GM12891 (cell line): ENCODE data around the gene DYNC2H1.

Source experiments
- DNase-seq: peaks from one replicate; pipeline ENCODE4 v3.0.0; 2011; ENCODE audit warnings: low spot score; ENCODE audit not compliant: insufficient read length
- FAIRE-seq: peaks from 2 replicates; lab custom pipeline; 2011; peaks lifted over from hg19 to GRCh38; lab: Jason Lieb, UNC
- PAX5 ChIP-seq: IDR thresholded peaks from 2 replicates; pipeline ENCODE4 v1.6.1; 2011; ENCODE audit warnings: low read length, moderate library complexity, mild to moderate bottlenecking; ENCODE audit not compliant: insufficient read depth, severe bottlenecking
- POLR2A ChIP-seq: IDR thresholded peaks from 2 replicates; pipeline ENCODE4 v1.6.1; 2011; ENCODE audit warnings: low read depth, low read length, control low read depth
- POLR2AphosphoS5 ChIP-seq: IDR thresholded peaks from 2 replicates; pipeline ENCODE4 v1.6.1; 2011; ENCODE audit warnings: low read depth, low read length, control low read depth
- POU2F2 ChIP-seq: IDR thresholded peaks from 2 replicates; pipeline ENCODE4 v1.6.1; 2011; ENCODE audit warnings: low read depth, mild to moderate bottlenecking, control low read depth, low read length, moderate library complexity
- SPI1 ChIP-seq: IDR thresholded peaks from 2 replicates; pipeline ENCODE4 v1.6.1; 2011; ENCODE audit warnings: low read depth, low read length, control low read depth
- TAF1 ChIP-seq: IDR thresholded peaks from 2 replicates; pipeline ENCODE4 v1.6.1; 2011; ENCODE audit warnings: low read depth, low read length, control low read depth

The DYNC2H1 gene

GRCh38 chr11:103266167-103266831, 157.1 kb downstream of the DYNC2H1 start:
- FAIRE-seq (no peak), DNase-seq (no peak)
- no peak for TF ChIP-seq PAX5
- no peak for TF ChIP-seq SPI1
- TF ChIP-seq POLR2A = no peak
- no peak for TF ChIP-seq TAF1
- no peak for TF ChIP-seq POU2F2
- no peak for TF ChIP-seq POLR2AphosphoS5

- TF ChIP-seq TAF1 (no peak), POU2F2 (no peak), POLR2A (no peak), PAX5 (no peak), SPI1 (no peak), POLR2AphosphoS5 (no peak)
- FAIRE-seq = no peak
- DNase-seq = no peak
Observed at GRCh38 chr11:103272876-103273275, 163.7 kb downstream of the DYNC2H1 start.

DNA sequence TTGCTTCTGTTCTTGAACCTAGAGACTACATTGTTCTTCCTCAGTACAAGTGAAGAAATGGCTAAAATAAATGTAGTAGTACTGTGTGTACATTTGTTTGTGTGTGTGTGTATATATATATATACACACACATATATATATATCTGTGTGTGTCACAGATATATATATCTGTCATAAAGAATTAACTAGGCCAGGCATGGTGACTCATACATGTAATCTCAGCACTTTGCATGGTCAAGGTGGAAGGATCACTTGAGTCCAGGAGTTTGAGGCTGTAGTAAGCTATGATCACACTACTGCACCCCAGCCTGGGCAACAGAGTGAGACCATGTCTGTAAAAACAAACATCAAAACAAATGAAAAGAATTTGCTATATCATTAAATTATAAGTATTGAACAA, 164.8 kb downstream of the DYNC2H1 start:
- TF ChIP-seq PAX5 = no peak
- TF ChIP-seq SPI1 = no peak
- no peak for TF ChIP-seq TAF1
- FAIRE-seq = no peak
- no peak for DNase-seq

GRCh38 chr11:103279821-103280220, 170.6 kb downstream of the DYNC2H1 start:
- FAIRE-seq (no peak), DNase-seq (no peak)
- no peak for TF ChIP-seq POU2F2
- TF ChIP-seq SPI1 = no peak
- TF ChIP-seq PAX5 = no peak
- no peak for TF ChIP-seq TAF1
- no peak for TF ChIP-seq POLR2A
- TF ChIP-seq POLR2AphosphoS5 = no peak

DNA sequence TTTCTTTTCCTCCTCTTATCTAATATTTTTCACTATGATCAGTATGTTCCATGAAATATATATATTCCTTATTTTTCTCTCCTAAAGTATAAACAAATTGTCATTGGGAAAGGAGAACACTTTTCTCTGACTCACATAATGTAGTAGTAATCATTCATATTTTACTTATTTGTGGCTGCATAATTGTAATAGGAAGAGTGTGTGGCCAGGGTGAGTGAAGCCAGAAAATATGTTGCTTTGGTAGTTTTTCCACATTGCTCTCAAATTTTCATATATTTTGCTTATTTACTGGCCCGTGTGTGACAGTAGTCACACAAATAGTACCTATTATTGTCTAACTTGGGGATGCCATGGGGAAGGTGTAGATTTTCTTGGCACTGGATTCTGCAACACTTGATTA, 172.1 kb downstream of the DYNC2H1 start:
- TF ChIP-seq POU2F2 (no peak), POLR2AphosphoS5 (no peak), PAX5 (no peak), POLR2A (no peak), TAF1 (no peak), SPI1 (no peak)
- no peak for FAIRE-seq

GRCh38 chr11:103284260-103284659, 175.0 kb downstream of the DYNC2H1 start:
- TF ChIP-seq POLR2AphosphoS5 (no peak), POLR2A (no peak), TAF1 (no peak), PAX5 (no peak), POU2F2 (no peak), SPI1 (no peak)
- FAIRE-seq (no peak), DNase-seq (no peak)

More for the DNA sequence above, 172.1 kb downstream of the DYNC2H1 start:
- DNase-seq = no peak

- DNase-seq = no peak
- FAIRE-seq = no peak
- TF ChIP-seq PAX5 (no peak), POU2F2 (no peak), POLR2A (no peak), SPI1 (no peak), POLR2AphosphoS5 (no peak), TAF1 (no peak)
Observed at GRCh38 chr11:103294516-103294915, 185.3 kb downstream of the DYNC2H1 start.

- no peak for FAIRE-seq
- TF ChIP-seq SPI1 (no peak), TAF1 (no peak), POLR2A (no peak), POLR2AphosphoS5 (no peak), PAX5 (no peak), POU2F2 (no peak)
- DNase-seq = no peak
Observed at GRCh38 chr11:103295704-103296103, 186.5 kb downstream of the DYNC2H1 start.

DNA sequence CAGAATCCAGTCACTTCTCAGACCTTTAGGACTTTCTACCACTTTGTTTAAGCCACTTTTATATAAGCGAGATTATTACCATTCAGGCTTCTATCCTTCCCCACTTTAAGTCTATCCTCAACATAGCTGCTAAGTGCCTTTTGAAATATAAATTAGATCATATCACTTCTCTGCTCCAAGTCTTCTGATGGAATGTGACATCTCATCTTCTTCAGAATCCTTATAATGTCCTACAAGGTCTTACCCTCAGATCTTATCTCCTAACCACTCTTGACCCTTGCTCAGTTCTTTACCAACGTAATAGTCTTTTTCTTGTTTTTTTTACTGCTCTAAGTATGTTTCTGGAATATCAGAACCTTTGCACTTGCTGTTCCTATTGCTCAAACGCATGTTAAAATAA, 188.7 kb downstream of the DYNC2H1 start:
- TF ChIP-seq POLR2A (no peak), PAX5 (no peak), SPI1 (no peak), POU2F2 (no peak), POLR2AphosphoS5 (no peak), TAF1 (no peak)
- FAIRE-seq (no peak), DNase-seq (no peak)

DNA sequence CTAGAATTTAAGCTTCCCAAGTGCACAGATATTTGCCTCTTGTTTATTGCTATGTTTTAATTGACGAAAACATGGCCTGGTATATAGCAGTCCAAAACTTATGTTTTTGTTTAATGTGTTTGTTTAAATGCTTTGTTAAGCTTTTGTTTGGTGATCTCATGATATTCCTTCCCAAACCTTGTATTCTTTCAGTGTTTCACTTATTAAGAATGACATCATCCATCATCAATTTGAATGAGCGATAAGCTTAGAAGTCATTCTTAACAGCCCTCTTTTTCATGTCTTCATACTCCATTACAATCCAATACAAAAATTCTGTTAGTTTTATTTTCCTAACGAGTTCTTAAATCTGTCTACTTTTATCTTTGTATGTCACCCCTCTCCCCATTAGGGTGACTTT, 206.0 kb downstream of the DYNC2H1 start:
- no peak for DNase-seq
- TF ChIP-seq PAX5 = no peak
- TF ChIP-seq POU2F2 = no peak
- no peak for TF ChIP-seq POLR2AphosphoS5
- no peak for TF ChIP-seq POLR2A
- TF ChIP-seq SPI1 = no peak
- no peak for TF ChIP-seq TAF1
- no peak for FAIRE-seq

DNA sequence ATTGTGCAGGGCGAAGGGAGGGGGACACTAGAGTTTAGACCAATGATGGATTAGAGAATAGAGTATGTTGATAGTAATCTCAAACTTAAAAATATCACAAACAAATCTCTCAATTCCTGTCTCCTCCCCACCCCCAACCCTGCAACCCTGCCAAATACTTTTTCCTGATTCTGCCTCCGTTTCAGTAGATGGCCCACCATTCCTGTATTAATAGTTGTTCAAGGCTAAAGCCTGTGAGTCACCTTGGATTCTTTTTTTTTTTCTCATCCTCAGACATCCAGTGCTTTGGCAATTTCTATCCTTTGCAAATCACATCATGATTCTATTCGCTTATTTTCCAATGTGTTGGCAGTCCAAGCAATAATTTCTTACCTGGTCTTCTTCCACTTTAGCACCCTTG, 207.9 kb downstream of the DYNC2H1 start:
- TF ChIP-seq SPI1 (no peak), PAX5 (no peak), POLR2AphosphoS5 (no peak), POLR2A (no peak), POU2F2 (no peak), TAF1 (no peak)
- DNase-seq (no peak), FAIRE-seq (no peak)
